ENCODE results near the gene PIAS4.
"Not testable (repeated sequence)": the region's sequence is repeated elsewhere in the genome, so short reads cannot be mapped to it uniquely, and the experiment has no call there.

The PIAS4 gene

GRCh38 chr19:4009990-4010807 lies 2.7 kb downstream of the PIAS4 start:
- Mint-ChIP-seq H3K36me3 (peaks cover 14% of the 10 kb centered on the region), H3K4me1 (peaks cover 35% of the 10 kb centered on the region), H3K27ac (peak overlapping the region; percentile 80), H3K4me3 (peak overlapping the region; percentile 78), H3K9me3 (no peaks in the 10 kb centered on the region)
- ATAC-seq (no peak), DNase-seq (ENCODE audit: low spot score in 2 of 2) (no peak)

DNA sequence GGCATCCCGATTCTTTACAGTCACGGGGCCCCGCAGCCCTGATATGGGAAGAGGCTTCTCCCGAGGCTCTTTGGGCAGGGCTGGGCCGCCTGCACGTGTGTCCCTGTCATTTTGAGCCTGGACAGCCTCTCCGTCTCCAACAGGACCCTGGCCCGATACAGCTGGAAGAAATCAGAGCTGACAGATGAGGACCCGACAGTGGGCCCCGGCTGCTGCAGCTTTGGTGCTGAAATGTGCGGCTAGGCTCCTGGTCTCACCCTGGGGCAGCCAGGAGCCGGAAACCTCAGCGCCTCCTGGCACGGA lies 3.2 kb downstream of the PIAS4 start:
- H3K9me3 Mint-ChIP-seq, result no peaks in the 10 kb centered on the region
- peaks cover 35% of the 10 kb centered on the region for H3K4me1 Mint-ChIP-seq
- no peak for DNase-seq (ENCODE audit: low spot score in 2 of 2)
- no peak for ATAC-seq
- H3K27ac Mint-ChIP-seq, result peak overlapping the region; percentile 80
- H3K4me3 Mint-ChIP-seq, result no peak overlapping the region
- peaks cover 14% of the 10 kb centered on the region for H3K36me3 Mint-ChIP-seq

DNA sequence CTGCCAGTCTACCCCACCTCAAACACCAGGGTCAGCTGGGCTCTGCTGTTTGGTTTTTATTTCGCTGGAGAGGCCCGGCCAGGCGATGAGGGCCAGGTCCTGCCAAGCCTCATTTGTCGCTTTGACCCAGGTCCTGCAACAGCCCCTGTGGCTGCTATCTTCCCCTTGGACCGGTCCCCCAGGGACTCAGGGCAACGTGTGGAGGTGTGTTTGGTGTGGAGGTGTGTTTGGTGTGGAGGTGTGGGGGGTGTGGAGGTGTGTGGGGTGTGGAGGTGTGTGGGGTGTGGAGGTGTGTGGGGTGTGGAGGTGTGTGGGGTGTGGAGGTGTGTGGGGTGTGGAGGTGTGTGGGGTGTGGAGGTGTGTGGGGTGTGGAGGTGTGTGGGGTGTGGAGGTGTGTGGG lies 3.9 kb downstream of the PIAS4 start:
- H3K4me1 Mint-ChIP-seq, result peaks cover 35% of the 10 kb centered on the region
- peaks cover 21% of the 10 kb centered on the region for H3K36me3 Mint-ChIP-seq
- H3K27ac Mint-ChIP-seq, result peak overlapping the region; percentile 80

GRCh38 chr19:4012092-4012974 lies 4.8 kb downstream of the PIAS4 start:
- Mint-ChIP-seq H3K27ac (no peak overlapping the region), H3K4me1 (peaks cover 35% of the 10 kb centered on the region), H3K4me3 (no peak overlapping the region), H3K9me3 (no peaks in the 10 kb centered on the region), H3K36me3 (peaks cover 23% of the 10 kb centered on the region)
- no peak for DNase-seq (ENCODE audit: low spot score in 2 of 2)
- no peak for ATAC-seq

More for the DNA sequence above, 3.9 kb downstream of the PIAS4 start:
- not testable (repeated sequence) for ATAC-seq; H3K9me3 Mint-ChIP-seq; DNase-seq (ENCODE audit: low spot score in 2 of 2); H3K4me3 Mint-ChIP-seq

DNA sequence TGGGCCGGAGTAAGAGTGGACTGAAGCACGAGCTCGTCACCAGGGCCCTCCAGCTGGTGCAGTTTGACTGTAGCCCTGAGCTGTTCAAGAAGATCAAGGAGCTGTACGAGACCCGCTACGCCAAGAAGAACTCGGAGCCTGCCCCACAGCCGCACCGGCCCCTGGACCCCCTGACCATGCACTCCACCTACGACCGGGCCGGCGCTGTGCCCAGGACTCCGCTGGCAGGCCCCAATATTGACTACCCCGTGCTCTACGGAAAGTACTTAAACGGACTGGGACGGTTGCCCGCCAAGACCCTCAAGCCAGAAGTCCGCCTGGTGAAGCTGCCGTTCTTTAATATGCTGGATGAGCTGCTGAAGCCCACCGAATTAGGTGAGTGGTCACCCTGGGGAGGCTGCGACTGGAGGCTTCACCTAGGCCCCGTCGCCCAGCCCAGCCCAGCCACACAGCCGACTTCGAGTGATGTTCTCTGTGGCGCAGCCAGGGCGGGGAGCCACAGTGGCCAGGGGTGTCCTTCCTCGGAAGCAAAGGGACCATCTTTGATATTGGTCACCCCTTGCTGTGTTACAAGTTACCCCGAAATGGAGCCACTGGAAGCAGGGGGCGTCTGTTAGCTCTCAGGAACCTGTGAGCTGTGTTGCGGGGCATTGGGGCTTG lies 5.6 kb downstream of the PIAS4 start:
- no peaks in the 10 kb centered on the region for H3K9me3 Mint-ChIP-seq
- no peak for ATAC-seq
- H3K36me3 Mint-ChIP-seq, result peaks cover 28% of the 10 kb centered on the region
- H3K4me1 Mint-ChIP-seq, result peaks cover 35% of the 10 kb centered on the region
- no peak overlapping the region for H3K4me3 Mint-ChIP-seq
- DNase-seq (ENCODE audit: low spot score in 2 of 2), result no peak
- no peak overlapping the region for H3K27ac Mint-ChIP-seq

DNA sequence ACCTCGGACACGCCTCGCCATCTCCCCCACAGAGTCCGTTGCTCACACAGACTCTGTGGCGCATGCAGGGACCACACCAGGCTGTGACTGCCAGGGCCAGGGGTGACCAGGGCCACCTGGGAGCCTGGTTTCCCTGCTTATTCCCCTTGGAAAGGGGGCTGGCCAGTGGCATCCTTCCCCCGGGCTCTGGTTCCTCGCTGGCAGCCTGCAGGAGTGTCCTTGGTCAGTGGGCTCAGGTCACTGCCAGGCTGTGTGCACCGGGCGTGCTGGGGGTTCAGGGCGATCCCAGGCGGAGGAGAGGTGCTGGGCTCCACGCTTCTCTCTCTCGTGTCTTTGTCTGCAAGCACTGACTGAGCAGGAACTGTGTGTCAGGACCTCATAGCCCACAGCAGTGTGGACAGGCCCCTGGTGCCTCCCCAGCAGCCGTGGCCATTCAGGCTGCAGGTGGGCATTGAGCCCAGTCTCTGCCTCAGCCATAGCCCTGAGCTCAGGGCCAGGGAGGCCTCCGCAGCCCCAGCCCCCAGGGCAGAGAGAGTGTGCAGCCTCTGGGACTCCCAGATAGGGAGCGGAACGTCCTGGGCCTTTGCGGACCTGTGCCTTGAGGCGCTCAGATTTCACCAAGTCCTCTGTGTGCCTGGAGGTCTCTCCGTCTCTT lies 6.5 kb downstream of the PIAS4 start:
- no peak for ATAC-seq
- peaks cover 31% of the 10 kb centered on the region for H3K36me3 Mint-ChIP-seq
- H3K27ac Mint-ChIP-seq, result no peak overlapping the region
- no peaks in the 10 kb centered on the region for H3K9me3 Mint-ChIP-seq
- DNase-seq (ENCODE audit: low spot score in 2 of 2), result no peak
- no peak overlapping the region for H3K4me3 Mint-ChIP-seq
- H3K4me1 Mint-ChIP-seq, result peaks cover 34% of the 10 kb centered on the region

- no peaks in the 10 kb centered on the region for H3K9me3 Mint-ChIP-seq
- peaks cover 26% of the 10 kb centered on the region for H3K4me1 Mint-ChIP-seq
- H3K27ac Mint-ChIP-seq, result peak overlapping the region; percentile 40
- peaks cover 31% of the 10 kb centered on the region for H3K36me3 Mint-ChIP-seq
- no peak overlapping the region for H3K4me3 Mint-ChIP-seq
- DNase-seq (ENCODE audit: low spot score in 2 of 2) (peak in 1 of 2 donors; percentile 63), ATAC-seq (peak; percentile 20)
These were observed 7.3 kb downstream of the PIAS4 start for GRCh38 chr19:4014541-4015491.

- Mint-ChIP-seq H3K4me1 (peaks cover 25% of the 10 kb centered on the region), H3K27ac (peak overlapping the region; percentile 74), H3K36me3 (peaks cover 39% of the 10 kb centered on the region), H3K4me3 (no peak overlapping the region), H3K9me3 (no peaks in the 10 kb centered on the region)
- DNase-seq (ENCODE audit: low spot score in 2 of 2) (no peak), ATAC-seq (no peak)
These were observed 8.3 kb downstream of the PIAS4 start for GRCh38 chr19:4015705-4016402.

GRCh38 chr19:4016486-4016885 lies 8.9 kb downstream of the PIAS4 start:
- peaks cover 33% of the 10 kb centered on the region for H3K36me3 Mint-ChIP-seq
- no peak overlapping the region for H3K4me3 Mint-ChIP-seq
- DNase-seq (ENCODE audit: low spot score in 2 of 2), result no peak
- peaks cover 19% of the 10 kb centered on the region for H3K4me1 Mint-ChIP-seq
- H3K9me3 Mint-ChIP-seq, result no peaks in the 10 kb centered on the region
- no peak for ATAC-seq
- H3K27ac Mint-ChIP-seq, result peak overlapping the region; percentile 74

GRCh38 chr19:4016903-4017638 lies 9.5 kb downstream of the PIAS4 start:
- H3K4me3 Mint-ChIP-seq, result no peak overlapping the region
- H3K36me3 Mint-ChIP-seq, result peaks cover 33% of the 10 kb centered on the region
- peak overlapping the region; percentile 74 for H3K27ac Mint-ChIP-seq
- ATAC-seq (no peak), DNase-seq (ENCODE audit: low spot score in 2 of 2) (no peak)
- peaks cover 19% of the 10 kb centered on the region for H3K4me1 Mint-ChIP-seq
- H3K9me3 Mint-ChIP-seq, result no peaks in the 10 kb centered on the region

DNA sequence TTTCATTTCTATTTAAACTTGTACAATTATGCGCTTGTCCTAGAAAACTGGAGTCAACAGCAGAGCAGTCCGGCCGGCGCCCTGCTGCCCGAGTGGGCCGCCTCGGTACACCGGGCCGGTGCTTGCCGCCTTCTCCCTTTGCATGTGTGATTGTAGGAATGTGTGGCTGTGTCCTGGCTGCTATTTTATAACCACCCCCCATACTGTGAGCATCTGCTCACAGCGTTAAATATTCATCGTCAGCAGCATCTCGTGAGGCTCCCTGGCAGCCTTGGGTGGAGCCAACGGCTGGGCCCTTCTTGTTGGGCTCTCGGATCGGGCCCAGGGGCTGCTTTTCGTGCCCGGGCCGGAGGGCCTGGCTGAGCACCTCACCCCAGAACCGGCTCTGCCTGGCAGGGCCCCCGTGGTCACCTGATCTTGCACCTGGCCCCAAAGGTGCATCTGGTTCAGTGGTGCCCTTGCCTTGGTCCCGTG lies 10.6 kb downstream of the PIAS4 start:
- H3K36me3 Mint-ChIP-seq, result peaks cover 27% of the 10 kb centered on the region
- no peak for ATAC-seq
- H3K4me3 Mint-ChIP-seq, result no peak overlapping the region
- H3K4me1 Mint-ChIP-seq, result peaks cover 9% of the 10 kb centered on the region
- H3K9me3 Mint-ChIP-seq, result no peaks in the 10 kb centered on the region
- peak overlapping the region; percentile 86 for H3K27ac Mint-ChIP-seq
- DNase-seq (ENCODE audit: low spot score in 2 of 2), result no peak

DNA sequence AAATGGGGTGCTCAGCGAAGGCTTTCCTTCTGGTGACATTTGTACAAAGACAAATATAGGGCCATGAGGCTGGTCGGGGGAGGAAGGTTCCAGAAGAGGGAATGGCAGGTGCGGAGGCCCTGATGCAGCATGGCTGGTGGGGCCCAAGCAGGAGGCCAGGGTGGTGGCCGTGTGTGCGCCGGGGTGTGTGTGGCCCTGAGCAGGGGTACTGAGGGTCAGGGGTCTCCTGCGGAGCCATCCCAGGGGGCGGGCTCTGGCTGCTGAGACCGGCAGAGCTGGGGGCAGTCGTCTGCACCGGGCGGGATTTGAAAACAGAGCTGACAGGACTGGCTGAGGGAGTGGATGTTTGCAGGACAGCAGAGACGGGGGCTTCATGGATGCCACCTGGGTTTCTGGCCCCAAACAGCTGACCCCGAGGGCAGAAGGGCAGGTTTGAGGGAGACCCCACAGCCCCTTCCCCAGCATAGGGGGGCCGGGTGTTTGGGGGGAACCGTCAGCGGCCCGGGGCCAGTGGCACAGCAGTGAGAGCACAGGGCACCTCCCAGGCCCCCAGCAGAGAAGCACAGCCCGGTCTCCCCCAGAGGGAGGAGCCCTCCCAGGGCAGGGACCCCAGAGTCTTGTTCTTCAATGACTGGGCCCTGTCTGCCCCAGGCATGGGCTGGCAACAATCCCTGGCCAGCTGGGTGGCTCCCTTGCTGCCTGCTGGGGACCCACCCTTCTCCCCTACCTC lies 11.4 kb downstream of the PIAS4 start:
- Mint-ChIP-seq H3K9me3 (no peaks in the 10 kb centered on the region), H3K27ac (peak overlapping the region; percentile 86), H3K4me3 (no peak overlapping the region), H3K4me1 (peaks cover 7% of the 10 kb centered on the region), H3K36me3 (peaks cover 25% of the 10 kb centered on the region)
- DNase-seq (ENCODE audit: low spot score in 2 of 2), result no peak
- ATAC-seq, result no peak
